GM23248 (cell line): ENCODE results near the gene MIAT.

Experiments
- EZH2 ChIP-seq: fragments of 200-600 bp; sonication (generic); IDR thresholded peaks from 2 replicates; pipeline ENCODE4 v1.6.1; 2018; ENCODE audit warnings: antibody characterized with exemption, mild to moderate bottlenecking; ENCODE audit not compliant: insufficient read depth, poor library complexity, severe bottlenecking
- EZH2phosphoT487 ChIP-seq: fragments of 200-600 bp; sonication (generic); IDR thresholded peaks from 2 replicates; pipeline ENCODE4 v1.6.1; 2018; ENCODE audit warnings: antibody characterized with exemption, moderate library complexity, mild to moderate bottlenecking, low read depth; ENCODE audit not compliant: insufficient read depth

DNA sequence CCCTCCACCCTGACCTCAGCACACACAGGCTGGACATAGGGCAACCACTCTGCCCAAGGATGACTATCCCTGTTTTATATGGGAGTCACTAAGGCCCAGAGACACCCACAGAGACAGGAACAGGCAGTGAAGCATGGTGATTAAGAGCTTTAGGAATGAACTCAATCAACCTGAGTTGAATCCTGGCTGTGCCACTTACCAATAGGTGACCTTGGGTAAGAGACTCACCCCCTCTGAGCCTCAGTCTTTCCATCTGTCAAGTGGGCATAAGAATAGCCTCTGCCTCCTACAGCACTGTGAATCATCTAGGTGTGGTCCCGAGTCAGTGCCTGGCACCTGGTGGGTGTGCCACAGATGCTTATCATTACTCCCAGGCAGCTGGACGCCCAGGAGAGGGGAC lies 46.4 kb upstream of the MIAT start:
- TF ChIP-seq EZH2 (no peak), EZH2phosphoT487 (no peak)
